PC-9 (cell line): ENCODE results near the gene ISOC1. TPM values are rescaled to one million over a fixed set of nuclear protein-coding genes. Genes with fewer than 3 reads are reported as not detected.

Source experiments
- BruUV-seq: library from RNA; stranded (reverse); fragments of 400-500 nt; replicated peaks from 2 replicates; lab custom pipeline; 2021; lab: Mats Ljungman, UMichigan
- CTCF ChIA-PET: fragments of 300-600 bp; sonication (Branson Sonifier 250); formaldehyde crosslinking; loops from one replicate; lab custom pipeline; 2022; ENCODE audit warnings: antibody characterized with exemption; lab: Charles Lee
- POLR2A ChIA-PET: fragments of 300-600 bp; sonication (Branson Sonifier 250); formaldehyde crosslinking; loops from one replicate; lab custom pipeline; 2022; ENCODE audit warnings: antibody characterized with exemption; ENCODE audit not compliant: unreplicated experiment; lab: Charles Lee
- DNase-seq, 2 experiments: peaks; one replicate each; pipeline versions ENCODE4 v3.0.0 to v3.0.0-alpha.2; 2015 to 2022; ENCODE audit warnings: mixed read lengths in 1 of 2
- H2AFZ ChIP-seq: fragments of 200-600 bp; sonication (generic); 2 replicates; pipeline ENCODE4 v1.8.1; 2017; ENCODE audit warnings: antibody characterized with exemption
- H3F3A ChIP-seq: fragments of 200-600 bp; sonication (generic); 2 replicates; pipeline ENCODE4 v1.8.1; 2017; ENCODE audit warnings: antibody characterized with exemption, mild to moderate bottlenecking, low read depth; ENCODE audit not compliant: insufficient read depth
- H3K27ac ChIP-seq: fragments of 200-600 bp; sonication (generic); 2 replicates; pipeline ENCODE4 v1.6.1; 2016; ENCODE audit warnings: mixed run types
- H3K27me3 ChIP-seq: fragments of 200-600 bp; sonication (generic); 2 replicates; pipeline ENCODE4 v1.6.1; 2016; ENCODE audit warnings: low read depth, mixed run types; ENCODE audit not compliant: insufficient read depth
- H3K36me3 ChIP-seq: fragments of 200-600 bp; sonication (generic); 2 replicates; pipeline ENCODE4 v1.6.1; 2016; ENCODE audit warnings: low read depth, mixed run types
- H3K4me1 ChIP-seq: fragments of 200-600 bp; sonication (generic); replicated peaks from 2 replicates; pipeline ENCODE4 v1.6.1; 2016; ENCODE audit warnings: mixed run types; ENCODE audit not compliant: insufficient read depth
- H3K4me2 ChIP-seq: fragments of 200-600 bp; sonication (generic); 2 replicates; pipeline ENCODE4 v1.6.1; 2017; ENCODE audit warnings: mixed run types
- H3K4me3 ChIP-seq: fragments of 200-600 bp; sonication (generic); 2 replicates; pipeline ENCODE4 v1.6.1; 2016; ENCODE audit warnings: mixed run types
- H3K79me2 ChIP-seq: fragments of 200-600 bp; sonication (generic); 2 replicates; pipeline ENCODE4 v1.6.1; 2017; ENCODE audit warnings: low read depth, mixed run types
- H3K9me2 ChIP-seq: fragments of 200-600 bp; sonication (generic); 2 replicates; pipeline ENCODE4 v1.8.1; 2017; ENCODE audit warnings: mild to moderate bottlenecking; ENCODE audit not compliant: insufficient read depth
- H3K9me3 ChIP-seq: fragments of 200-600 bp; sonication (generic); 2 replicates; pipeline ENCODE4 v1.8.1; 2016; ENCODE audit warnings: low read depth; ENCODE audit not compliant: insufficient read depth
- H4K20me1 ChIP-seq: fragments of 200-600 bp; sonication (generic); 2 replicates; pipeline ENCODE4 v1.8.1; 2017; ENCODE audit not compliant: insufficient read depth
- EZH2 ChIP-seq: fragments of 200-600 bp; sonication (generic); IDR thresholded peaks from 2 replicates; pipeline ENCODE4 v1.8.0; 2017; ENCODE audit warnings: antibody characterized with exemption, low read depth
- intact Hi-C: fragments of 100-400 bp; cut with micrococcal nuclease; formaldehyde crosslinking; loops from one replicate; pipeline ENCODE4 v1.10.0; 2022; ENCODE audit not compliant: unreplicated experiment
- total RNA-seq: library from RNA; stranded (reverse); gene quantifications from 2 replicates; pipeline ENCODE4 v1.2.3, GENCODE V29; 2021
- TF ChIP-seq, protein P1 (sequence below): fragments of 200-600 bp; sonication (generic); conservative IDR thresholded peaks from 2 replicates; pipeline ENCODE4 v1.6.1; 2017; ENCODE audit warnings: mixed run types, antibody characterized with exemption, mild to moderate bottlenecking, moderate library complexity

The ISOC1 gene
- total RNA-seq, 1 experiment from 2014 or later: 7.5 TPM

DNA sequence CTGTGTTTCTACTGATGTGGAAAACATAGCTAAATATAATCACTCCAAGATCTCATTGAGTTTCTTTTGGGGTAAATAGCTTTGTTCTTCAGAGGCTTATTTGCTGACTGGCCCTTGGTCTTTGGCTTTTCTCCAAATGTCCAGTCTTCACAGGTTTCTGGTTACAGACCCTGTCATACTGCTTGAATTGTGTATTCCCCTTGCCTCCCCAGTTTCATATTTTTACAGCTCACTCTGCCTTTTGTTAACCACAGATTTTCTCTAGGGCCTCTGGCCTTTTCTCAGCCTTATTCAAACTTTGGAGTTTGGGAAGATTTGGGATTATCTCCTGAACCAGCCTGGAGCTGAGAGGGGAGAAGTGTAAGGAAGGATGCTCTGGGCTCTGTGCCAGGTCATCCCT, 23.9 kb downstream of the ISOC1 start:
- no peak for DNase-seq
- intact Hi-C loops: no loop called here
- POLR2A ChIA-PET: no interaction called here
- Histone ChIP-seq H3K36me3 (no peaks in the 10 kb centered on the region), H3K27me3 (no peaks in the 10 kb centered on the region), H3K4me3 (no peak overlapping the region), H3K4me1 (no peaks in the 10 kb centered on the region), H3K4me2 (no peak overlapping the region), H2AFZ (no peak overlapping the region), H3F3A (no peaks in the 10 kb centered on the region), H3K79me2 (no peaks in the 10 kb centered on the region), H3K27ac (no peak overlapping the region), H3K9me2 (no peaks in the 10 kb centered on the region), H3K9me3 (no peaks in the 10 kb centered on the region), H4K20me1 (no peaks in the 10 kb centered on the region)
- CTCF ChIA-PET: no interaction called here
- TF ChIP-seq, protein P1, sequence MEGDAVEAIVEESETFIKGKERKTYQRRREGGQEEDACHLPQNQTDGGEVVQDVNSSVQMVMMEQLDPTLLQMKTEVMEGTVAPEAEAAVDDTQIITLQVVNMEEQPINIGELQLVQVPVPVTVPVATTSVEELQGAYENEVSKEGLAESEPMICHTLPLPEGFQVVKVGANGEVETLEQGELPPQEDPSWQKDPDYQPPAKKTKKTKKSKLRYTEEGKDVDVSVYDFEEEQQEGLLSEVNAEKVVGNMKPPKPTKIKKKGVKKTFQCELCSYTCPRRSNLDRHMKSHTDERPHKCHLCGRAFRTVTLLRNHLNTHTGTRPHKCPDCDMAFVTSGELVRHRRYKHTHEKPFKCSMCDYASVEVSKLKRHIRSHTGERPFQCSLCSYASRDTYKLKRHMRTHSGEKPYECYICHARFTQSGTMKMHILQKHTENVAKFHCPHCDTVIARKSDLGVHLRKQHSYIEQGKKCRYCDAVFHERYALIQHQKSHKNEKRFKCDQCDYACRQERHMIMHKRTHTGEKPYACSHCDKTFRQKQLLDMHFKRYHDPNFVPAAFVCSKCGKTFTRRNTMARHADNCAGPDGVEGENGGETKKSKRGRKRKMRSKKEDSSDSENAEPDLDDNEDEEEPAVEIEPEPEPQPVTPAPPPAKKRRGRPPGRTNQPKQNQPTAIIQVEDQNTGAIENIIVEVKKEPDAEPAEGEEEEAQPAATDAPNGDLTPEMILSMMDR: no peak
- TF ChIP-seq EZH2: no peak
- BruUV-seq: no TSS peak

DNA sequence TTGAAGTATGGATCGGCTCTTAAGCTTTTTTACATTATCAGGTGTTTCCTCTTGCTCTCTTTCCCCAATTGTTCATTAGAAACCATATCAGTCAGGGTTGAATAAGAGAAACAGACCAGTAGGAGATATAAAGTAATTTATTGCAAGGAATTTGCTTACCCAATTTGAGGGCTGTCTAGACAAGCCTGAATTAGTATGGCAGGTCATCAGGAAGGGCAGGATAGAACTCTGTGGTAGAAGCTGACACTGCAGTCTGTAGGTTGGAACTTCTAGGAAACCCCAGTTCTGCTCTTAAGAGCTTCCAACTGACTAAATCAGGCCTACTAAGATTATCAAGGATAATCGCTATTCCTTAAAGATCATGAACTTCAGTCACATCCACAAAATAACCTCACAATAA, 24.3 kb downstream of the ISOC1 start:
- Histone ChIP-seq H3K27ac (no peak overlapping the region), H4K20me1 (no peaks in the 10 kb centered on the region), H2AFZ (no peak overlapping the region), H3K36me3 (no peaks in the 10 kb centered on the region), H3K9me3 (no peaks in the 10 kb centered on the region), H3K4me3 (no peak overlapping the region), H3F3A (no peaks in the 10 kb centered on the region), H3K4me1 (no peaks in the 10 kb centered on the region), H3K27me3 (no peaks in the 10 kb centered on the region), H3K9me2 (no peaks in the 10 kb centered on the region), H3K4me2 (no peak overlapping the region), H3K79me2 (no peaks in the 10 kb centered on the region)
- no peak for DNase-seq
- TF ChIP-seq EZH2: no peak
- TF ChIP-seq, protein P1: no peak
- intact Hi-C loops: no loop called here
- ChIA-PET POLR2A (no interaction called here), CTCF (no interaction called here)
- BruUV-seq: no TSS peak

DNA sequence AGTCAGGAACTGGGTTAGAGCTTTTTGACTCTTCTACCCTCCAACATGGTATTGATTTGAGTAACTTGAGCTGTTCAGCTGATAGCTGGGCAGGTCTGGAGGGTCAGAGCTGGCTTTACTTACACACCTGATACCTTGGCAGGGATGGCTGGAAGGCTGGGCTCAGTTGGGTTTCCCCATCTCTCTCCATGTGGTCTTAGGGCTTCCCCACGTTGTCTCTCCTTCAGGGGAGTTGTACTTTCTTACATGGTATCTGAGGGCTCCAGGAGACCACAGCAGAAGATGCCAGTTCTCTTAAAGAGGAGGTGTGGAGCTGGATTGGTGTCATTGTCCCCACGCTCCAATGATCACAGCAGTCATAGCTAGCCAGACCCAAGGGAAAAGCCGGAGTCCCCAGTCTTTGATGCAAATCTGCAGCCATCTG, 25.6 kb downstream of the ISOC1 start:
- H3K27ac ChIP-seq: no peak overlapping the region
- H3K79me2 ChIP-seq: no peaks in the 10 kb centered on the region
- no peaks in the 10 kb centered on the region for H3K4me1 ChIP-seq
- TF ChIP-seq, protein P1: no peak
- TF ChIP-seq EZH2: no peak
- no peak for DNase-seq
- H3K27me3 ChIP-seq: no peaks in the 10 kb centered on the region
- intact Hi-C loops: no loop called here
- ChIA-PET CTCF (no interaction called here), POLR2A (no interaction called here)
- H3K36me3 ChIP-seq: no peaks in the 10 kb centered on the region
- no peak overlapping the region for H2AFZ ChIP-seq
- H3K4me3 ChIP-seq: no peak overlapping the region
- no peaks in the 10 kb centered on the region for H4K20me1 ChIP-seq
- no peaks in the 10 kb centered on the region for H3K9me2 ChIP-seq
- no peaks in the 10 kb centered on the region for H3K9me3 ChIP-seq
- no TSS peak for BruUV-seq
- no peaks in the 10 kb centered on the region for H3F3A ChIP-seq
- no peak overlapping the region for H3K4me2 ChIP-seq
